T47D (cell line): ENCODE measurements around the gene ENDOD1.

Source experiments
- DNase-seq, 2 experiments: peaks; one replicate each; pipeline versions ENCODE4 v3.0.0 to v3.0.0-alpha.2; 2011 to 2012; ENCODE audit warnings: low read depth in 1 of 2, low spot score in 1 of 2
- JUND ChIP-seq: IDR thresholded peaks from 2 replicates; pipeline ENCODE4 v1.6.1; 2012; ENCODE audit warnings: low read depth
- in situ Hi-C: cut with HindIII; loops from 2 replicates; pipeline ENCODE4 v1.10.0; 2016; ENCODE audit warnings: low sequenced_read_pairs, low pct_unique_long_range_greater_than_20kb

Gene ENDOD1

DNA sequence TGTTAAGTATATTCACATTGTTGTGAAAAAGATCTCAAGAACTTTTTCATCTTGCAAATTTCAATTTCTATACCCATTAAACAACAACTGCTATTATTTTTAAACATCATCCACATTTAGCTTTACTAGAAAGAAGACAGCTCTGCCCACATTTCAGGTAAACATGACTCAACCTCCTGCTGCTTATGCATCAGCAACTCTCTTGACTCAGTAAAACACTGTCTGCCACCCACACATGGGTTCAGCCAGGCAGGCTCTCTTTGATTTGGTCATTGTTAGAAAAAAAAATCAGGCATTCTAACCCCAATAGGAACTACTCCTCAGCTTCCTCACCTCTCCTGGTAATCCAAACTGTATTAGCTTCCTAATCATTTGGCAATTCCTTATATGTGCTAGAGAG is 5.1 kb upstream of the ENDOD1 start:
- no peak for TF ChIP-seq JUND
- in situ Hi-C loops: no loop called here
- no peak for DNase-seq

GRCh38 chr11:95085117-95085816 is 4.4 kb upstream of the ENDOD1 start:
- DNase-seq: no peak
- in situ Hi-C loops: no loop called here
- TF ChIP-seq JUND: no peak

DNA sequence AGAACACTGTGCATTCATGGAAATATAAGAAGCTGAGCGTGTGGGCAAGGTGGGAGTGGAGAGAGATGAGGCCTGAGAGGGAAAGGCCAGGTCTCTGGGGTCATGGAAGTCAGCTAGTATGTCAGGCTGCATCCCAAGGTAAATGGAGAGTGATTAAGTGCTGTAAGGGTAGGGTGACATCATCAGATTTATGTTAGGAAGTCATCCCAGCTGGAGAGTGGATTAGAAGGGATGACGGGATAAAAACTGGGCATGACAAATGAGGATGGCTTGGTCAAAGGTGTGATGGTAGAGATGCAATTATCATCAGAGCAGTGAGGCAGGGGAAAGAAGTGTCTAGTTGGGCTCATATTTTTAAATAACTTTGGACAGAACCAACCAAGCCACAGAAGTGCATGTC is 3.5 kb upstream of the ENDOD1 start:
- in situ Hi-C loops: no loop called here
- DNase-seq: no peak
- TF ChIP-seq JUND: no peak

DNA sequence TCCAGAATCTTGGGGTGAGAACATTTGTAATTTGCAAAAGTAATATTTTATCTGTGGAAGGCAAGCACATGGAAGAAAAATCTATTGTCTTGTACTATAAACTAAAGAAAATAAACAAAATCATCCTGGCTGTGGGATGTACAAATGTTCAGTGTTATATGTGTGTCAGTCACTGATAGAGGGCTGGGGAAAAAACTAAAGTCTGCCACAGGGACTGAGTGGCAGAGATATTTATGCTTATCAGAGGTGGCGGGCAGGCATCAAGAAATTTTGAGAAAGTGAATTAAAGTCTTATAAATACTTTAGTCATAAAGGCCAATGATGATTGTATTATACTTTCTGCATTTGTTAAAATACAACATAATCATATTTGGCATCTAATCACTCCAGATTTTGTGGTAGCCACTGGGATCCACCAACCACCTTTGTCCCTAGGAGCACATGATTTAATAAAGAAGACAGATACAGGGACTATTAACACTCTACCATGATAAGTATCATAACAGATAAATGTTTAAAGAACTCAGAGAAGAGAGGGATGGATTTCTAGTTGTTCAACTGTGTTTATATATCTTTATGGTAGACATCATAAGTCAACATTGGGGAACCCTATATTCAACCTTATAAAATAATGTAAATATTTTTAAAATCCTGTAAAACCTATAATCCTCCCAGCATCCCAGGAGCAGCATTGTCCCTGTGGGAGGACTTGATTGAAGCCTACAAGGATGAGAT is 2.6 kb upstream of the ENDOD1 start:
- in situ Hi-C loops: no loop called here
- TF ChIP-seq JUND: no peak
- no peak for DNase-seq

- no peak for TF ChIP-seq JUND
- no peak for DNase-seq
- in situ Hi-C loops: no loop called here
Observed at GRCh38 chr11:95088946-95089619, 563 bp upstream of the ENDOD1 start.

GRCh38 chr11:95091663-95092180 is 2.1 kb downstream of the ENDOD1 start:
- DNase-seq: no peak
- TF ChIP-seq JUND: no peak
- in situ Hi-C loops: no loop called here

- DNase-seq: peak; percentile 26 to 35
- TF ChIP-seq JUND: no peak
- in situ Hi-C loops: no loop called here
Observed at GRCh38 chr11:95092549-95093324, 3.1 kb downstream of the ENDOD1 start.

GRCh38 chr11:95093548-95093947 is 3.9 kb downstream of the ENDOD1 start:
- in situ Hi-C loops: no loop called here
- DNase-seq: no peak
- no peak for TF ChIP-seq JUND

DNA sequence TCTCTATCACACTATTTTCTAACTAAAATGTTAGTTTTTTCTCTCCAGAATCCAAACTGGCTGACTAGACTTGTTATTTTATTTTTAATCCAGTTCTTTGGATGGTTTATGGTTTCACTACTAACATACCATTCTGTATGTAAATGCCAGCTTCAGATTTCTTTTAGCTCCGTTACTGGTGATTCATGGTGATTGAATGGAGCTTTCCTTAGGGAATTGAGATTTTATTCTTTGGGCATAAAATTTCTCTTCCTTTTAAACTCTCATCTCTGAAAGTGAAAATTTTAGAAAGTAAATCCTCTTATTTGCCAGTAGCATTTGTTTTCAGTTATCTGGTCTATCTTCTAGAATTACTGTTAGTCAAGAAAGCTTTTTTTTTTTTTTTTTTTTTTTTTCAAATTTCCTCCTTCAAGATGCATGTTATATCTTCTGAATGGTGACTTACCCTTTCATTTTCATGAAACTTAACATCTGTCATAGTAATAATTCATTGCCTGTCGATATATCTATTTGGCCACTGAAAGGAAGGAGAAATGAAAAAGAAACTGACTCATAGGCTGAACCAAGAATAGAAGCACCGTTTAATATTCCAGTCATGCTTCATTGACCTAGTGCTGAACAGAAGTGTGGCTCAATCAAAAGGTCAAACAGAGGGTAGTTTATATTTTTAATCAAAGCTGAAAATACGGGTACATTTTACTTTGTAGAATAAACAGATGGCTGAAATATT is 6.4 kb downstream of the ENDOD1 start:
- no peak for TF ChIP-seq JUND
- DNase-seq: no peak
- in situ Hi-C loops: no loop called here

DNA sequence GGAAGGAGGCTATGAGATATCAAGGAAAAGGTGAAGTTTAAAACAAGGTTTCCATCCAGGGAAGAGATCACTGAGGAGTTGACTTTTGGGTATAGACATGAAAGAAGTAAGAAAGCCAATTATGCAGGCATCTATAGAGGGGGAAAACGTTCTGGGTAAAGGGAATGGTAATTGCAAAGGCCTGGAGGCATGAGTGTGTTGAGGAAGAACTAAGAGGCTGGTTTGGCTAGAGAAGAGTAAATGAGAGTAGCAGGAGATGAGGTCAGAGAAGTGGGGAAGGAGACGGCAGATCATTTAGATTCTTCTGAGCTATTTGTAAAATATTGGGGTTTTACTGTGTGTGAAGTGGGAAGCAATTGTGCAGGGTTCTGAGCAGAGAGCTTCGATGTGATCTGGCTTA is 7.6 kb downstream of the ENDOD1 start:
- DNase-seq: no peak
- in situ Hi-C loops: no loop called here
- no peak for TF ChIP-seq JUND

DNA sequence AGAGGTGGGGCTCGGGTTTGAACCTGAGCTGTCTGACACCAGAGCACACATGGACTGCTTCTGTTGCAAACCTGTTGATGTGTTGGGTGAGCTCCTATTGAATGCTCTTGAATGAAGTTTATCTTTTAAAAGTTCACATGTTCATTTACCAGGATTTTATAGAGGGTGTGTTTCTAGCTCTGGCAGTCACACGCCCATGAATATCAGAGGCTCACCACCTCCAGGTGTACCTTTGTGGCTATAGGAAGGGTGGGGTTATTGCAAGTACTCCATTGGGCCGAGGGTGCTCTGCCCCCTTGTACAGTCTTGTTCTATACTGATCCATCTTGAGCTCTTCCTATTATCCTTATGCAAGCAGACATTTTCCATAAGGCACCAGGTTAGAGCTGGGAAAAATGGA is 9.2 kb downstream of the ENDOD1 start:
- no peak for DNase-seq
- TF ChIP-seq JUND: no peak
- in situ Hi-C loops: no loop called here

DNA sequence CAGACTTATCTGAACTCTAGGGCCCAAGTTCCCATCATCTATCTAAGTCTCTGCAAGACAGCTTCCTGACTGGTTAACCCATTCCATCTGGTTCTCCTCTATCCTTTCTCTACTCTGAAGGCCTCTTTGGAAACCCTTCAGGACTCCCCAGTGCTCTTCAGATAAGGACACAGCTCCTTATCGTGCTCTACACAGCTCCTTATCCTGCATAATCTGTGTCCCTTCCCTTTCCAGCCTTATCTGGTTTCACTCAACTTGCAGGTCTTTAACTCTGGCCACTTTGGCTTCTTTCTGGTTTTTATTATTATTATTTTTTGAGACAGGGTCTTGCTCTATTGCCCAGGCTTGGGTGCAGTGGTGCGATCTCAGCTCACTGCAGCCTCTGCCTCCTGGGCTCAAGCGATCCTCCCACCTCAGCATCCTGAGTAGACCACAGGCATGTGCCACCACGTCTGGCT is 10.6 kb downstream of the ENDOD1 start:
- in situ Hi-C loops: no loop called here
- TF ChIP-seq JUND: no peak
- no peak for DNase-seq
